Femur (tissue), 1 donor: Measurements from ENCODE around the gene BMP8A.

ENCODE experiments used
- DNase-seq: peaks from one replicate; pipeline ENCODE4 v3.0.0-alpha.2; 2017

The BMP8A gene

DNA sequence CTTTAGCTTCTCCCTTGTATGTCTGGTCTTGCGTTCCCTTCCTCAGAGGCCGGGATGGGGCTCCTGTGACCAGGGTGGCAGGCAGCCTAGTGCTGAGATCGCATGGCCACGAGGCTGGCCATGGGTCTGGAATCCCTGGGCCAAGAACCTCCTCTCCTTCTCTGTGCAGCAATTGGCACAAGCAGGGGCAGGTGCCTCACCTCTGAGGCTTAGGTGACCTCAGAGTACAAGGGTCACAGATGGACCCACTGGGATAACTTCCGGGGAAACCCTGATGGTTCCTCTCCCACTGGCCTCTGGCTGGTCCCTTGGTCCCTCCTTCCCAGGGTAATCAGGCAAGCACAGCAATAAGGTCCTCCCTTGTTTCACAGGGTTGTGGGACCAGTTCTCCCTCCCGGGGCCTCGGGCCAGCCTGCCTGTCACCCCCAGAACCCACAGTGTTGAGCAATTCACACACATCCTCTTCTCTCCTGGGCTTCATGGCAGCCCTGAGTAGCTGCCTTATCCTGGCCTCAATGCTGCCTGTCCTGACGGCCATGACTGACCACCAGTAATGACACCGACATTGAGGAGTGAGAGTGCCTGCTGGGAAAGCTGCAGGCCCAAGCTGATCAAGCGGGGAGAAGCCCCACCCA is 38.6 kb downstream of the BMP8A start:
- DNase-seq = no peak

DNA sequence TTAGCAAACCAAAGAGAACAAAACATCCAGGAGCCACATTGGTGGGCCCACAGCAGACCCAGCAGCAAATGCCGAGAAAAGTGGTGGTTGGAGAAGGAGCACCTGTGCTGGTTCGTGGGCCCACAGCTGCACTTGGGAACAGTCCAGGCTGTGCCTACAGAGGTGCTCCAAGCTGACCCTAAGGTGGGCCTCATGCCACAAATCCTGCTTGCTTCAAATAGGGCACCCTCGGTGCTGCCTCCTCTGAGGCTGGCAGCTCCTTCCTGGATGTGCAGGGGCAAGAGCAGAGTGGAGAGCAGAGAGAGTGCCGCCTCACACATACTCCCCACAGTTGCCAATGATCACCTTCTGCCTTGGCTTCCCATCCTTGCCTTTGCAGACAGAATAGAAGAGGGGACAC is 40.1 kb downstream of the BMP8A start:
- DNase-seq = no peak

DNA sequence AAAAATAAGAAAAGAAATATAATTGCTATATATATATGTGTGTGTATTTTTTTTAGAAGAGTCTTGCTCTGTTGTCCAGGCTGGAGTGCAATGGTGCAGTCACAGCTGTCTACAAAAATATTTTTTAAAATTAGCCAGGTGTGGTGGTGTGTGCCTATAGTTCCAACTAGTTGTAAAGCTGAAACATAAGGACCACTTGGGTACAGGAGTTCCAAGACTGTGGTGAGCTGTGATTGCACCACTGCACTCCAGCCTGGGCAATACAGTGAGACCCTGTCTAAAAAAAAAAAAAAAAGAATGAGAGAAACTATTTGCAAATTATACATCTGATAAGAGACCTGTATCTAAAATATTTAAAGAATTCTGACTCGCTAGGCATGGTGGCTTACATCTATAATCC is 42.0 kb downstream of the BMP8A start:
- DNase-seq = no peak

GRCh38 chr1:39538531-39539251 is 47.3 kb downstream of the BMP8A start:
- DNase-seq = no peak

DNA sequence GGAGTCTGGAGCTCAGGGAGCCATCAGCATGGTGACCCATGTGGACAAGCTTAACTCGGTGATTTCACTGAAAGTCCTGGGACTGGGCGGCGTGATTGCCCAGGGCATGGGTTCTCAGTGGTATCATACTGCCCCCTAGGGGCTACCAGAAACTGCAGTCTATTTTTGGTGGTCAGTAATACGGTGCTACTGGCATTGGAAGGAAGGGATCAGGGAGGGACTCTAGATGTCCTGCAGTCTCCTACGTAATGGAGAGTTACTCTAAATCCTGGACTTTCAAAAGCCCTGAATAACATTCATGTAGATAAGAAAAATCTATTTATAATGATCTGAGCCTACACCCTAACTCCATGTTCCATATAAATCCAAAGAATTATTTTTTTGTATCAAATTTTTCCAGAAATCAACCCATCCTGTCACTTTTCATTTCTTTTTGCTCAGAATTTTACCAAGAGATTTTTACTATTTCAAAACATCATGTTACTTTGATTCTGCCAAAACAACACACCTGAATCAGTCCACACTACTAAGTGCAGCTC is 47.9 kb downstream of the BMP8A start:
- DNase-seq = peak; percentile 74

- no peak for DNase-seq
Measured at GRCh38 chr1:39540504-39541031, 49.1 kb downstream of the BMP8A start.

GRCh38 chr1:39542924-39543323 is 51.5 kb downstream of the BMP8A start:
- DNase-seq = no peak

DNA sequence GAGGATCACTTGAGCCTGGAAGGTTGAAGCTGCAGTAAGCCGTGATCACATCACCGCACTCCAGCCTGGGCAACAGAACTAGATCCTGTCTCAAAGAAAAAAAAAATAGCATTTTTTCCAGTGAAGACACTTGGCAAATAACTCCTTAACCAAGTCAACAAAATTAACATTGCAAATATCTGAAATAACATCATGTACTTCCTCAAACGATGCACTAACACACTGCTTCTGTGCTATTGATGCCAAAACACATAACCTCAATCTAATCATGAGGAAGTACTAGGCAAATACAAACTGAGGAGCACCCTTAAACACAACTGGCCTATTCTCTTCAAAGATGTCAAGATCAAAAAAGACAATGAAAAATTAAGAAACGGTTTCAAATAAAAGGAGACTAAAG is 52.9 kb downstream of the BMP8A start:
- no peak for DNase-seq

GRCh38 chr1:39545531-39545930 is 54.1 kb downstream of the BMP8A start:
- no peak for DNase-seq

- no peak for DNase-seq
Measured at GRCh38 chr1:39554277-39554676, 62.8 kb downstream of the BMP8A start.

DNA sequence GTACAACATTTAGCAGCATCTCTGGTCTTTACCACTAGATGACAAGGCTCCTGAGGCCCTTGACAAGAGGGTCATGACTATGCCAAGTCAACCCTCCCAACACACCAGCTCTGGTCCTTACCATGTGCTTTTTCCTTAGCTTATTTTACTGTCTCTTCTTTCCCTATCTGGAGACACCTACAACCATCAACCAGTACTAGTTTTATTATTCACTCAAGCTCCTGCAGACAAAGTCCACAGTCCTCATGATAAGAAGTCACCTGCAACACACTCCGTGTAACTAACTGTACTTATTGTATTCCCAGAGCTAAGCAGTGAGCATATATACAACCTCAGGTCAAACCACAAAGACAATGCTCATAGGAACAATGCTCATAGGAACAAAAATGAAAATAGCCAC is 69.8 kb downstream of the BMP8A start:
- no peak for DNase-seq

DNA sequence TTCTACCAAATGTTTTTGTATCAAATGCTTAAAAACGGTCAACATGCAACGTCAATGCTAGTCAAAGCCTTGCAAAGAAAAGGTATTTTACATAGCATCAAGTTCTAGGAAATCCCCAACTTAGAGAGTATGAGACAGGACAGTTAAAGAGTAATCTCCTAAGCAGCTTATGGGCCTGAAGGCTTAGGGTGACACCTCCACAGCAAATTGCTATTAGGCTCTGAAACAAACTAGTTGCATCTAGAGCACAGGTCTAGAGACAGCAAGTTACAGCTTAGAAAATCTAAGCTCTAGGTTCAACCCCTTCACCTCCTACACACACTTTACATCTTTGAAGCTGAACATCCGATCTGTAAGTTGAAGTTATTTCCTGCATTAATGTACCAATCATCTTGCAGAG is 71.5 kb downstream of the BMP8A start:
- DNase-seq = no peak

DNA sequence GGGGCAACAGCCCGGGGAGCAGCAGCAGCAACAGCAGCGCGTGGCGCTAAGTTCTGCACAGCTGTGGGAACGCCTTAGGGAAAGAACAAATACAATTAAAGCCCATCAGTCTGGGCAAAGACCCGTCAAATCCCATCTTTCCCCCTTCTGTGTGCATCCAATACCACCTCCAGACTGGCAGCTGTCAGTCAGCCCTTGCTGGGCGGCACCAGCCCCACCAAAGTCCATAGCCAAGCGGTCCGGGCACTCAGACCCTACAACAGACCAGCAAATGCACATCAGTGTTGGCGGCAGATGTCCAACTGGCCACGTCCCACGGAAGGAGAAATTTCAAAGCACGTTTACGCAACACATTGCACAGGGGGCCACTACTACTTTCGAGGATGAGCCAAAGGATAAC is 72.2 kb downstream of the BMP8A start:
- no peak for DNase-seq

GRCh38 chr1:39564340-39564739 is 72.9 kb downstream of the BMP8A start:
- DNase-seq = no peak

DNA sequence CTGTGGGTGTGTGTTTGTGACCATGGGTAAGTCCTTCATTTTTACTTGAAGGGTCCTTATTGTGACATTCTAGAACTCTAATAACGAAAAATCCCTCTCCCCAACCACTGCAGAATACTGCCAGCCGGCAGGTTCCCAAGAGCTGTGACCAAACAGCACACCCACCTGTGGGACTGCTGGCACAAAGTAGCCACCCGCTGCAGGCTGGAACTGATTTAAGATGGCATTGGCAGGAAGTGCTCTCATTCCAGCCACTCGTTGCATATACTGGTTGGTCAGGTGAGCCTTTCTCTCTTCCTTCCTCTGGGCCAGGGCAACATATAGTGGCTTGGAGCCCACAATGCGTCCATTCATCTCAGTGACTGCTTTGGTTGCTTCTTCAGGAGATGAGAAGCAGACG is 73.5 kb downstream of the BMP8A start:
- DNase-seq = no peak

- no peak for DNase-seq
Measured at GRCh38 chr1:39566441-39567137, 75.2 kb downstream of the BMP8A start.

- DNase-seq = no peak
Measured at GRCh38 chr1:39567302-39567701, 75.9 kb downstream of the BMP8A start.

- no peak for DNase-seq
Measured at GRCh38 chr1:39568208-39568607, 76.8 kb downstream of the BMP8A start.

GRCh38 chr1:39569034-39569433 is 77.6 kb downstream of the BMP8A start:
- DNase-seq = no peak

DNA sequence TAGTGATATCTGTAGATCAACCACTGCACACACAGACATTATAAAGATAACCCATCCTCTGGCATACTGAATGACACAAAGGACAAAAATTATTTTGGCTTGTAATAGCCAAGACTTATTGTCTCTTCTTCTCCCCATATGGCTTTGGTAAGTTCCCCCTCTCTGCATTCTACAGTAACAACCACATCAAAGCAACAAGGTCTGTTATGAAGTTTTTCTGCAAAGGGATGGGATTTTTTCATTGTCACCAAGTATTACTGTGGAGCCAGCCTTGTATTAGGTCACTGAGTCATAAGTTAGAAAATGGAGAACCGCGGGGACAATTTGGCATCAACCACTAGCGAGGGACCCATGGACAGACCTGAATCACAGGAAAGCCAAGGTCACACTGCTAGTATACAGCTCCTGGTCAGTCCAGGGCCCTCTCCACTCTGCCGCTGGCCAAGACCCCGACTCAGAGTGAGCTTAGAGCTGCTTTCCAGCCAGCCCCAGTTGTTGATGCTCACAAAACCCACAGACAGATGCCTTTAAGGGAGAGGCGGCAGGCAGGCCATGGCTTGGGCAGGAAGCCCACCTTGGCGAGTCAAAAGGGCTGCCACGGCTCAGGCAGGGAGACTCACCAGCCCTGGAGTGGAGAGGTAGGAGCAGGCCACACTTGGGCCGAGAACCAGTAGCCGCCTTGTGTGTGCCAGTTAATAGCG is 79.2 kb downstream of the BMP8A start:
- DNase-seq = no peak

GRCh38 chr1:39571178-39571483 is 79.7 kb downstream of the BMP8A start:
- no peak for DNase-seq

DNA sequence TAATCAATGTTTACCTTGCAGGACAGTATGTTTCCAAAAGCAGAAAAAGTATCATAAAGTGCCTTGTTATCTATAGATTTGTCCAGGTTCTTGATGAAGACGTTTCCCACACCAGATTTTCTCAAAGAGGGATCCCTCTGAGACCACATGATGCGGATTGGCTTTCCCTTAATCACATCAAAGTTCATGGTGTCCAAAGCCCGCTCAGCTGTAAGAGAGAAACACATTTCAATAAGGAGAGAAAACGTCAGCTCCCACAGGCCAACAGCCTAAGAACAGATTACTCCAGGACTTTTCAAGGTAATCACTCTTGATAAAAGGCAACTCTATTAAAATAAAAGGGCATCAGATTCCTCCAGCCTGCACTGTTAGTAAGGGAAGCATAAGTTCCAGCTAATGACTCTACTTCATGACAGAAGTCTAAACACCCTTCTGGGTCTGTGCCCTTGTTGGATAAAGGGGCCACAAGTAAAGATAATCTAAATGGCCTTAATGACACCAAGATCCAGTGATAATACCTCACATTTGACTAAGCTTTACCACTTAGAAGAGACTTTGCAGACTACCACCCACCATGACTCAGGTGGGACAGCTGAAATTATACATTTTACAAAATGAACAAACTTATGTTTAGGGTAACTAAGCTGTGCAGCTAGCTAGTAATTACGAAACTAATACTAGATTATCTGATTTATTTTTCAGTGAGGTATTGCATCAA is 81.1 kb downstream of the BMP8A start:
- DNase-seq = no peak

- no peak for DNase-seq
Measured at GRCh38 chr1:39573097-39573465, 81.6 kb downstream of the BMP8A start.
